HFFc6 (cell line): ENCODE results near the gene TMX4. TPM values are rescaled to one million over a fixed set of nuclear protein-coding genes. Genes with fewer than 3 reads are reported as not detected.

Experiments used
- DNase-seq: peaks from one replicate; pipeline ENCODE4 v3.0.0-alpha.2; 2018
- H3K27ac Mint-ChIP-seq: 2 replicates; pipeline ENCODE4 v1.8.0; 2020; ENCODE audit warnings: mild to moderate bottlenecking, mixed read lengths
- H3K27me3 Mint-ChIP-seq: 2 replicates; pipeline ENCODE4 v1.8.0; 2021; ENCODE audit warnings: mild to moderate bottlenecking, moderate library complexity, mixed read lengths; ENCODE audit not compliant: insufficient read depth
- H3K36me3 Mint-ChIP-seq: 2 replicates; pipeline ENCODE4 v1.8.0; 2021; ENCODE audit warnings: low read depth, mixed read lengths
- H3K4me1 Mint-ChIP-seq: 2 replicates; pipeline ENCODE4 v1.8.0; 2020; ENCODE audit warnings: low read depth, mixed read lengths
- H3K4me3 Mint-ChIP-seq: 2 replicates; pipeline ENCODE4 v1.8.0; 2020; ENCODE audit warnings: mild to moderate bottlenecking, moderate library complexity, mixed read lengths
- H3K9me3 Mint-ChIP-seq: 2 replicates; pipeline ENCODE4 v1.8.0; 2020; ENCODE audit warnings: mild to moderate bottlenecking, mixed read lengths
- CTCF ChIP-seq: fragments of 200-600 bp; sonication (generic); IDR thresholded peaks from 2 replicates; pipeline ENCODE4 v1.5.0; 2021; ENCODE audit warnings: antibody characterized with exemption, mild to moderate bottlenecking
- long read RNA-seq: library from polyadenylated mRNA; unstranded; transcript quantifications from one replicate; pipeline ENCODE4 v2.0.0, GENCODE V29; 2019
- total RNA-seq, 6 experiments: library from RNA; stranded (reverse); fragmentation: NEBNext Ultra II Directional; extraction: Animal tissue kit (Norgen Biotek cat#: 25700); gene quantifications; 2 replicates in 1 of 6; 3 replicates in 5 of 6; pipeline ENCODE4 v1.2.3, GENCODE V29; 2021

Gene TMX4
- 10 to 100 TPM; 35.8 to 47.8 (median 39.3) TPM for total RNA-seq
- long read RNA-seq, full-length matches to known transcripts, result 58 of 70 reads
- long read RNA-seq, partial matches to known transcripts, result 1 of 70 reads
- long read RNA-seq, other reads (novel, unspliced or antisense), result 11 of 70 reads

GRCh38 chr20:8019246-8019997 is at the start of gene TMX4:
TSS of gene TMX4 (minus strand) at chr20:8019761. CDS start at chr20:8019613, 148 bp downstream.
- Mint-ChIP-seq H3K9me3 (no peaks in the 10 kb centered on the region), H3K36me3 (no peaks in the 10 kb centered on the region), H3K4me1 (peaks cover 12% of the 10 kb centered on the region), H3K27me3 (no peaks in the 10 kb centered on the region), H3K27ac (peak within 1 kb of the TSS; percentile 71), H3K4me3 (peak within 1 kb of the TSS; percentile 93)
- DNase-seq, result peak; percentile 94
- peak; percentile 71 for TF ChIP-seq CTCF

- Mint-ChIP-seq H3K9me3 (no peaks in the 10 kb centered on the region), H3K4me3 (no peak overlapping the region), H3K27ac (no peak overlapping the region), H3K27me3 (peaks cover 5% of the 10 kb centered on the region), H3K4me1 (no peaks in the 10 kb centered on the region; the same call in 1 of the 2 replicates), H3K36me3 (no peaks in the 10 kb centered on the region)
- no peak for TF ChIP-seq CTCF
- no peak for DNase-seq
Measured at GRCh38 chr20:8067082-8067481, 47.5 kb upstream of the TMX4 start.

- Mint-ChIP-seq H3K36me3 (no peaks in the 10 kb centered on the region), H3K4me3 (no peak overlapping the region), H3K4me1 (no peaks in the 10 kb centered on the region; the same call in 1 of the 2 replicates), H3K27ac (no peak overlapping the region), H3K9me3 (no peaks in the 10 kb centered on the region), H3K27me3 (peaks cover 5% of the 10 kb centered on the region)
- no peak for DNase-seq
- no peak for TF ChIP-seq CTCF
Measured at GRCh38 chr20:8066662-8067061, 47.1 kb upstream of the TMX4 start.

- TF ChIP-seq CTCF, result no peak
- Mint-ChIP-seq H3K4me3 (no peak overlapping the region), H3K27ac (no peak overlapping the region)
Measured at GRCh38 chr20:8065691-8066090, 46.1 kb upstream of the TMX4 start.

GRCh38 chr20:8062756-8063155 is 43.2 kb upstream of the TMX4 start:
- TF ChIP-seq CTCF, result no peak
- Mint-ChIP-seq H3K4me3 (no peak overlapping the region), H3K27ac (no peak overlapping the region), H3K9me3 (no peaks in the 10 kb centered on the region), H3K27me3 (peaks cover 3% of the 10 kb centered on the region; the same call in 1 of the 2 replicates), H3K4me1 (no peaks in the 10 kb centered on the region; the same call in 1 of the 2 replicates), H3K36me3 (no peaks in the 10 kb centered on the region)
- DNase-seq, result no peak

More at GRCh38 chr20:8065691-8066090, 46.1 kb upstream of the TMX4 start:
- Mint-ChIP-seq H3K4me1 (no peaks in the 10 kb centered on the region; the same call in 1 of the 2 replicates), H3K36me3 (no peaks in the 10 kb centered on the region), H3K9me3 (no peaks in the 10 kb centered on the region), H3K27me3 (peaks cover 3% of the 10 kb centered on the region; the same call in 1 of the 2 replicates)
- no peak for DNase-seq
